Stomach (tissue), 4 donors: ENCODE results near the gene BPGM.

ENCODE experiments used
- CTCF ChIP-seq, 7 experiments: fragments of 450-650 bp in 4 of 7; fragments of 200-600 bp in 3 of 7; sonication (generic) in 3 of 7; IDR thresholded peaks; one replicate each; pipeline ENCODE4 v1.5.1; 2016 to 2019; ENCODE audit warnings: antibody characterized with exemption in 7 of 7, control low read depth in 2 of 7, mild to moderate bottlenecking in 1 of 7
- EP300 ChIP-seq: sonication (generic); formaldehyde crosslinking; IDR thresholded peaks from one replicate; pipeline ENCODE4 v1.6.1; 2017; ENCODE audit warnings: antibody characterized with exemption
- POLR2A ChIP-seq, 4 donors: fragments of 450-650 bp; IDR thresholded peaks; one replicate each; pipeline ENCODE4 v1.6.1; 2016; ENCODE audit warnings: antibody characterized with exemption in 4 of 4, control low read depth in 2 of 4, mild to moderate bottlenecking in 1 of 4, moderate library complexity in 1 of 4

GRCh38 chr7:134695321-134695860 is 48.7 kb downstream of the BPGM start:
- no peak for TF ChIP-seq CTCF (IDR thresholded peaks at IDR 0.05)
- TF ChIP-seq EP300 = no peak
- no peak for TF ChIP-seq POLR2A (IDR thresholded peaks at IDR 0.05)
